AG09319 (cell line): Measurements from ENCODE around the gene ERP44.

Experiments used
- DNase-seq: peaks from one replicate; pipeline ENCODE4 v3.0.0-alpha.2; 2010; ENCODE audit warnings: low read depth; ENCODE audit errors: extremely low read depth
- TF ChIP-seq, protein P1 (sequence below): IDR thresholded peaks from 2 replicates; pipeline ENCODE4 v1.5.1; 2011; ENCODE audit warnings: low read depth, mild to moderate bottlenecking, inconsistent platforms, low read length, moderate library complexity

The ERP44 gene

GRCh38 chr9:99986642-99987041 lies 112.2 kb downstream of the ERP44 start:
- TF ChIP-seq, protein P1, sequence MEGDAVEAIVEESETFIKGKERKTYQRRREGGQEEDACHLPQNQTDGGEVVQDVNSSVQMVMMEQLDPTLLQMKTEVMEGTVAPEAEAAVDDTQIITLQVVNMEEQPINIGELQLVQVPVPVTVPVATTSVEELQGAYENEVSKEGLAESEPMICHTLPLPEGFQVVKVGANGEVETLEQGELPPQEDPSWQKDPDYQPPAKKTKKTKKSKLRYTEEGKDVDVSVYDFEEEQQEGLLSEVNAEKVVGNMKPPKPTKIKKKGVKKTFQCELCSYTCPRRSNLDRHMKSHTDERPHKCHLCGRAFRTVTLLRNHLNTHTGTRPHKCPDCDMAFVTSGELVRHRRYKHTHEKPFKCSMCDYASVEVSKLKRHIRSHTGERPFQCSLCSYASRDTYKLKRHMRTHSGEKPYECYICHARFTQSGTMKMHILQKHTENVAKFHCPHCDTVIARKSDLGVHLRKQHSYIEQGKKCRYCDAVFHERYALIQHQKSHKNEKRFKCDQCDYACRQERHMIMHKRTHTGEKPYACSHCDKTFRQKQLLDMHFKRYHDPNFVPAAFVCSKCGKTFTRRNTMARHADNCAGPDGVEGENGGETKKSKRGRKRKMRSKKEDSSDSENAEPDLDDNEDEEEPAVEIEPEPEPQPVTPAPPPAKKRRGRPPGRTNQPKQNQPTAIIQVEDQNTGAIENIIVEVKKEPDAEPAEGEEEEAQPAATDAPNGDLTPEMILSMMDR = no peak

GRCh38 chr9:99980598-99980997 lies 118.2 kb downstream of the ERP44 start:
- DNase-seq = no peak
- TF ChIP-seq, protein P1 = no peak

More at GRCh38 chr9:99986642-99987041, 112.2 kb downstream of the ERP44 start:
- no peak for DNase-seq

- TF ChIP-seq, protein P1 = no peak
- DNase-seq = no peak
Observed at GRCh38 chr9:99978221-99978620, 120.6 kb downstream of the ERP44 start.

- no peak for DNase-seq
- TF ChIP-seq, protein P1 = no peak
Observed at GRCh38 chr9:99977033-99977792, 121.6 kb downstream of the ERP44 start.

GRCh38 chr9:99973455-99973854 lies 125.3 kb downstream of the ERP44 start:
- no peak for DNase-seq
- TF ChIP-seq, protein P1 = no peak

DNA sequence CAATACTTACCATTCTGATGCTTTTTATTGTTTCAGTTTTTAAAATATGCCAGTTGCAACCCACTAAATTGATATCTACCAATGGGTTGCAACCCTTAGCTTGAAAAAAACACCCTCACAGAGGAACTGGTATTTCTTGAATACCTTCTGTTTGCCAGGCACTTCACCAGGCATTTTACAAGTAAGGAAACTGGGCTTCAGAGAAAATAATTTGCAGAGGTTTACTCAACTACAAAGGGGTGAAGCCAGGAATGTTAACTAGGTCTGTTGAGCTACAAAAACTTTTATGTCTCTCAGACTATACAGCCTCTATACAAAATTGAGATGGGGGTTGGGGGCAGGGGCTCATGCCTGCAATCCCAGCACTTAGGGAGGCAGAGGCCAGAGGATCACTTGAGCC lies 127.4 kb downstream of the ERP44 start:
- no peak for DNase-seq

GRCh38 chr9:99970481-99970880 lies 128.3 kb downstream of the ERP44 start:
- no peak for DNase-seq
- TF ChIP-seq, protein P1 = no peak

More for the DNA sequence above, 127.4 kb downstream of the ERP44 start:
- TF ChIP-seq, protein P1 = no peak
